T-helper 2 cell (primary cell): ENCODE measurements around the gene POFUT2.
A peak's percentile ranks its signal among the peaks of the same experiment; 100 is the strongest.

Experiments used
- DNase-seq, 5 experiments: peaks; one replicate each; pipeline versions ENCODE4 v3.0.0 to v3.0.0-alpha.2; 2012 to 2022

The POFUT2 gene

DNA sequence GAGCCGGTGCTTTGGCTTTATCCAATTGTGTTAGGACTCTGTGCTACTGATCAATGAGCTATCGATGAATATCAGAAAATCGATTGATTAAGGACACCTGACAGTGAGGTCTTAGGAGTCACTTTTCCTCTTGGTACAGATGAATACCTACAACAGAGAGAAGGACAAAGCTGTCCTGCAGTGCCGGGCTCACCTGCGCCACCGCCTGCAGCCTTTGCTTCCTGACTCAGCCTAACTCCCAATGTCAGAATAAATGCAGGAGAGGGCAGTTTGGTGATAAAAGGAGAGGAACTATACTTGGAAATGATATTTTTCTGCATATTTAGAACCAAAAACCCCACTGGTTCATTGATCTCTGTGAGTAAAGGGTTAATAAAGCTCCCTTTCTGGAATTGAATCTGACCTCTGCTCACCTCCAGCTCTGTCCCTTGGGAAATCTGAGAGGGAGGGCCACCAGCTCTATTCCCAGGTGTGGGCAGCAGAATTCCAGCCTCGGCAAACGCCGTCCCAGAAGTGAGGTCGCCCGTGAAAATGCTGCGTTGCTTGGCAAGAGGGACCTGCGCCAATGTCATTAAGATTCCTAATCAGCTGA lies 39.3 kb downstream of the POFUT2 start:
- DNase-seq: no peak

DNA sequence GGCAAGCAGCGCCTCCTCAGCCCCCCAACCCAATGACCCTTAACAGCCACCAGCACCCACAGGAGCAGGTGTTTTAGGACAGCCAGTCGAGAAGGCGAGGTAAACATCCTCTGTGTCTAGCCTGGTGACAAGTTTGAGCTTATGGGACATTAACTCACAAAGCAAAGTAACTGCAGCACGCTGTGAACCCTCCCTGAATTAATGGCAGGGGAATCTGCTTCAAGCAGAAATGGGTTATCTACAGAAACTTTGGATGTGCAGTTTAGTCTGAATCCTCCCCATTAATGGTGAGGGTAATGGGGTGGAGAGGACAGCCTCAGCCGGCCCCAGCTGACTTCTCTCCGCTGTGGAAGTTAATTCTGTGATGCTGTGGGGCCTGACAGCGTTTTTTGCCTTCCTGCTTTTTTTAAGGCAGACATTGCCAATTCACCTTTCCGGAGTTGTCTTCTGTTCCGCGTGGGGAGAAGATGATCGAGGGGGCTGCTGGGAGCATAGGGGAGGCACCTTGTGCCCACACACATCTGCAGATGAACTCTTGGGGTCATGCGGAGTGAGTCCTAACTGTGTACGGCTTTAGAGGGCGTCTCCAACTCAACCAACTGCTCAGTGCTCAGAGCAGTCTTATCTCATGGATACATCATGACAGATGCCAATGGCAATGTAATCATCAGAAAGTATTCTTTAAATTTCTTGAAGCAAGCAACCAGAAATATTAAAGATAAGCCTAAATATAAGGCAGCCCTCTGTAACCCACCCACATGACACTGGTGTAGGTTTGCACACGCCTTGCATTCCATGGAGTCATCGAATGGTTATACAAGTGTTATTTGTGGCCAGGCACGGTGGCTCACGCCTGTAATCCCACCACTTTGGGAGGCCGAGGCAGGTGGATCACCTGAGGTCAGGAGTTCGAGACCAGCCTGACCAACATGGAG lies 41.0 kb downstream of the POFUT2 start:
- no peak for DNase-seq

- no peak for DNase-seq
Measured at GRCh38 chr21:45244799-45245340, 42.8 kb downstream of the POFUT2 start.

DNA sequence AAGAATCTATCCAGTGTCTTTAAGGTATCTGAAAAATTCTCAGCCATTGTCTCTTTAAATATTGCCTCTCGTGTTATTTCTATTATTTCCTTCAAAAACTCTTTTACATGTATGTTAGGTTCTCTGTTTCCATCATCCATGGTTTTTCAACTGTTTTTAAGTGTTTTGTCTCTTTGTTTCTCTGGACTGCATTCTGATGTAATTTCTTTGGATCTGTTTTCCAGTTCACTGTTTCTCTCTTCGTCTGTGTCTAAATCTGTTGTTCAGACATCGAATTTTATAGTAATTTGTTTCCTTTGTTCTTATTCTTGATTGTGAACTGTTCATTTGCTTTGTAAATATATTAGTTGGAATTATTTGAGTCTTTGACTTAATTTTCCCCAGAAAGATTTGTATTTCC lies 44.1 kb downstream of the POFUT2 start:
- no peak for DNase-seq

- DNase-seq: no peak
Measured at GRCh38 chr21:45241357-45241756, 46.3 kb downstream of the POFUT2 start.

DNA sequence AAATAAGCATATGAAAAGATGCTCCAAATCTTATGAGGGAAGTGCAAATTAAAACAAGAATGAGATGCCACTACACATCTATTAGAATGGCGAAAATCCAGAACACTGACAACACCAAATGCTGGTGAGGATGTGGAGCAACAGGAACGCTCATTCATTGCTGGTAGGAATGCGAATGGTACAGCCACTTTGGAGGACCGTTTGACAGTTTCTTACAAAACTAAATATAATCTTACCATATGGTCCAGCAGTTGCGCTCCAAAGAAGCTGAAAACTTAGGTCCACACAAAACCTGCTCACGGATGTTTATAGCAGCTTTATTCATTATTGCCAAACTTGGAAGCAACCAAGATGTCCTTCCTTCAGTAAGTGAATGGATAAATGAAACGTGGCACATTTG lies 50.3 kb downstream of the POFUT2 start:
- no peak for DNase-seq

DNA sequence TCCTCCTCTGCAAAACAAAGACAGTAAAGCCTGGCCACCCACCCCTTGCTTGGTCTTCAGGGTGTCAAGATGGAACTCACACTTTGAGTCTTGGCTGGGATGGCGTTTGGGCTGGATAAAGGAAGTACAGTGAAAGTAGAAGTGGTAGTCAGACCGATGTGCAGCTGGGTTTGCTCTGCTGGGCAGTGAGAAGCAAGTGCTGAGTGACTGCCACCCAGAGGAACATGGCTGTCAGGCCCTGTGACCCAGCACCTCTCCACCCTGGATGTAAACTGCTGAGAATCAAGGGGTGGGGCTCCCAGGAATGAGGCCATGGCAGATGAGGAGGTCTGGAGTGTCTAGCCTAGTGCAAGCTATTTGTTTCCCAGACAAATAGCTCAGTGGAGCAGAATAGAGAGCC lies 51.2 kb downstream of the POFUT2 start:
- peak in 1 of 5 experiments; percentile 29 for DNase-seq

DNA sequence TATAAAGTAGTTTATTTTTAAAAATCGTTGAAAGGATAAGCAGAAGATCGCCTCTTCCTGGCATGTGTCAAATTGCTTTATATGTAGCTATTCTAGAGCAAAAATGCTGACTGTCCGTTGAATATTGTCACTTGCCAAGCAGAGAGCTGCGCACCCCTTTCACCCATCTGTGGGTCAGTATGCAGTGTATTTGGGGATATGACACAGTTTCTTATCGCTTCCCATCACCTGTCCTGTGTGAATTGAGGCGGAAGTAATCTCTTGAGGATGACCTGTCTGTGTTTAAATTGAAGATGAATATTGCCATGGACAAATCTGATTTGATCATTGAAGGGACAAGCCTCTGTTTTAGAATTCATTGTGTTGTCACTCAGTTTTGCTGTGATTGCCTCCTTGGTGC lies 52.2 kb downstream of the POFUT2 start:
- DNase-seq: no peak

- DNase-seq: no peak
Measured at GRCh38 chr21:45234965-45235364, 52.7 kb downstream of the POFUT2 start.

DNA sequence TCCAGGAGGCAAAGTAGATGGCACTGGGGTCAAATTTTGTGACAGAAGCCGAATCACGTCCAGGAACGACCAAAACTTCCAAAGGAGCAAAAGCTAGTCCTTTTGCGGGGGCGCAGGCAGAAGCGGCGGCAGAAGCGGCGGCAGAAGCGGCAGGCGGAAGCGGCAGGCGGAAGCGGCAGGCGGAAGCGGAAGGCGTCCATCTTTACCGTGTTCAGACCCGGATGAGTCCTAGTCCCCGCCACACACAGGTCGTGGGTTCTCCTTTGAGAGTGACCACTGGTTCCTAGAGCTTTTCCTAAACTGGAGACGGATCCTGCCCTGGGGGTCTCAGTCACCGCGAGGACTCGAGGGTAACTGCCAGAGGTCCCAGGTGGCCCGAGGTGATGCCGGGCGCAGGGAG lies 53.6 kb downstream of the POFUT2 start:
- peak in 1 of 5 experiments; percentile 16 for DNase-seq

- no peak for DNase-seq
Measured at GRCh38 chr21:45231705-45232104, 56.0 kb downstream of the POFUT2 start.

GRCh38 chr21:45228656-45229240 lies 58.9 kb downstream of the POFUT2 start:
- no peak for DNase-seq

- peak in 3 of 5 experiments; percentile 63 to 93 (median 87) for DNase-seq
Measured at GRCh38 chr21:45228171-45228641, 59.5 kb downstream of the POFUT2 start.

DNA sequence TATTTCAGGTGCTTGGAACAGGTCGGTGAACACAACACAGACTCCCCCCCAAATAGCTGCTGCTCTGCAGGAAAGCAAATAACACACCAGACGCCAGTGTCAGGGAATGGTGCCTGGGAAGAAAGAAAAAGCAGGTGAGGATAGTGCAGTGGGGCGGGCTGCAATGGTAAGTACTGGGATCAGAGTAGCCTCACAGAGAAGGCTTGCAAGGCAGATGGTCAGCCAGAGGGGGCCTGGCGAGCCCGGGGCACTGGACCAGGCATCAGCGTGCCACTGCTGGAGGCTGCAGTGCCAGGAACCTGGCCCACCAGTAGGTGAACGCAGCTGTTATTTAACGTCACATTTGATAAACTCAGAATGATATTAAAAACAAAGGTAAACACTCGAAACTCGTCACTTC lies 60.0 kb downstream of the POFUT2 start:
- DNase-seq: no peak

DNA sequence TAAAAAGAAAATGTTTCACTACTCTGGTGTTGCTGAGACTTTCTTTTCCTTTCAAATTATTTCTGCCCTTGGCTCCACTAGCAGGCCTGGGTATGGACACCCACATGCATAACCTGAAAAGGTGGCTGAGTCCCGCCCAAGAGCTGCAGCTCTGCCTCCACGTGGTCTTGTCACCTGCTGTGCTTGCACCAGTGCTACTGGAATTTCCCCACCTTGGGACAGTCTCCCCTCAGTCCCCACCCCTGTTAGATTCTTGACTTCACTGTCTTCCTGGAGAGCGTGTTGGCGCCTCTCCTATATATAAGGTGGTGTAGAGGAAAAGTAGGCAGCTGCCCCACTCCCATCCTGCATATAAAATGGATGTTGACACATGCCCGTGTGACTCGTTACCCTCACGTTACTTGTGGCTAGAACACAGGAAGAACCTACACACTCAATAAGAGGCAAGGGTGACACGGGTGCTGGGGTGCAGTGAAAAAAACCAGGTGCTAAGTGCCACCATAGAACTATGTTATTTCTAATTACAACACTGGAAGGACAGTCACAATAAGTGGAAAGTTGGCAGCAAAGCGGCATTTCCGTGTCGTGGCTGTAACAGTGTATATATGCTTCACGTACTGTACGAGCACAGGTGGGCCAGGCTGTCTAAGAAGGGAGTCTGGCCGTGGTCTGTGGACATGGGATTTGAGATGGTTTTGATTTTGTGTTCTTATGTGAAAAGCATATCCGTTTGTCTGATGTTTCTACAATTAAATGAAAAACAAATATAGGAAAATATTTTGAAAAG lies 61.0 kb downstream of the POFUT2 start:
- DNase-seq: peak in 2 of 5 experiments; percentile 58 to 78

DNA sequence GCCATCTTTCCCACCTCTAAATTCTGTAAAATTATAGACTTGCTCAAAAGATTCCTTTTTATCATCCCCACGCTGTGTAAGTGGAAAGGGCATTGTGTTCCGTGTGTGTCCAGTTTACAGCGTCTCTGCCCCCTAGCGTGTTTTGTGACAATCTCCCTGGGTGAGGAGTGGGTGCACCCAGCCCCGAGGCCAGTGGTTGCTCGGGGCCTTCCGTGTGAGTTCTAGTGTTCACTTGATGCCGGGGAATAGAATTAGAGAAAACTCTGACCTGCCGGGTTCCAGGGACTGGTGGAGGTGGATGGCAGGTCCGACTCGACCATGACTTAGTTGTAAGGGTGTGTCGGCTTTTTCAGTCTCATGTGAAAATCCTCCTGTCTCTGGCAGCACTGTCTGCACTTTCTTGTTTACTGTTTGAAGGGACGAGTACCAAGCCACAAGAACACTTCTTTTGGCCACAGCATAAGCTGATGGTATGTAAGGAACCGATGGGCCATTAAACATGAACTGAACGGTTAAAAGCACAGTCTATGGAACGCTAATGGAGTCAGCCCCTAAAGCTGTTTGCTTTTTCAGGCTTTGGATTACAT lies 61.9 kb downstream of the POFUT2 start:
- no peak for DNase-seq

- DNase-seq: no peak
Measured at GRCh38 chr21:45225041-45225740, 62.5 kb downstream of the POFUT2 start.

DNA sequence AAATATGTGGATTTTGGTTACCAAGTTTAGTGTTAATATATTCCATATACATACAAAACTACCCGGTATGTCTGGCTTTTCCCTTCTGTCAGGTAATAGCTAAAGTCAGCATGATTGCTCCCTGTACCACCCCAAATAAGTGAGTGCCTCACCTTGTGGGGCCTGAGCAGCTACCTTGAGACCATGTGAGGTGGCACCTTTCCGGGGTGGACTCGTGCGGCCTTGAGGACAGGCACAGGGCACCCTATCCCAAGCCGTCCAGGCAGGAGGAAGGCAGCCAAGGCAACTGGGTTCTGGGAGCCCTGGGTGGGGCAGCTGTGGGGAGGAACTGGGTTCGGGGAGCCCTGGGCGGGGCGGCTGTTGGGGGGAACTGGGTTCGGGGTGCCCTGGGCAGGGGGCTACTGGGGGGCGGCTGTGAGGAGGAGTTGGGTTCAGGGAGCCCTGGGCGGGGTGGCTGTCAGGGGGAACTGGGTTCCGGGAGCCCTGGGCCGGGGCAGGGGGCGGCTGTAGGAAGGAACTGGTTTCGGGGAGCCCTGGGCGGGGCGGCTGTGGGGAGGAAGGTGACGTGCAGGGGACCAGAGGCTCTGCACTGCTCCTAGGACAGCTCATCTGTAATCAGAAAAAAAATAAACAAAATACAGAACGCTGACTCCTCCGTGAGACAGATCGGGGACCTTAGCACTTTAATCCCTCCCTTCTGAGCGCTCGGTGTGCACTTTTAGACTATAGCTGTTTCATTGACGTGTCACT lies 63.3 kb downstream of the POFUT2 start:
- peak; percentile 41 to 81 (median 68) for DNase-seq

GRCh38 chr21:45223236-45224185 lies 64.2 kb downstream of the POFUT2 start:
- no peak for DNase-seq
